HG03103 (cell line): ENCODE results near the gene LRRC55.

ENCODE experiments used
- ATAC-seq: cut with Tn5 transposase; IDR thresholded peaks from one replicate; pipeline ENCODE4 v1.9.1; 2021; ENCODE audit warnings: low read depth; ENCODE audit not compliant: unreplicated experiment

The LRRC55 gene

GRCh38 chr11:57181678-57182305 lies at the start of gene LRRC55:
Gene LRRC55, plus strand, starts transcription at chr11:57181953. Its CDS starts 70 bp downstream, at chr11:57182023.
- no peak for ATAC-seq

GRCh38 chr11:57133366-57134038 lies 48.3 kb upstream of the LRRC55 start:
- no peak for ATAC-seq

- no peak for ATAC-seq
These were observed 47.5 kb upstream of the LRRC55 start for GRCh38 chr11:57134284-57134683.

- no peak for ATAC-seq
These were observed 46.6 kb upstream of the LRRC55 start for GRCh38 chr11:57135020-57135751.

GRCh38 chr11:57140568-57140967 lies 41.2 kb upstream of the LRRC55 start:
- no peak for ATAC-seq

GRCh38 chr11:57143459-57143858 lies 38.3 kb upstream of the LRRC55 start:
- ATAC-seq = no peak

GRCh38 chr11:57144075-57144474 lies 37.7 kb upstream of the LRRC55 start:
- no peak for ATAC-seq

GRCh38 chr11:57144531-57145320 lies 37.0 kb upstream of the LRRC55 start:
- no peak for ATAC-seq

- ATAC-seq = no peak
These were observed 35.5 kb upstream of the LRRC55 start for GRCh38 chr11:57146301-57146700.

- ATAC-seq = no peak
These were observed 33.1 kb upstream of the LRRC55 start for GRCh38 chr11:57148621-57149020.

- ATAC-seq = no peak
These were observed 31.3 kb upstream of the LRRC55 start for GRCh38 chr11:57150454-57150917.

GRCh38 chr11:57152134-57152533 lies 29.6 kb upstream of the LRRC55 start:
- no peak for ATAC-seq

GRCh38 chr11:57153448-57153847 lies 28.3 kb upstream of the LRRC55 start:
- no peak for ATAC-seq

- ATAC-seq = no peak
These were observed 27.0 kb upstream of the LRRC55 start for GRCh38 chr11:57154739-57155138.

GRCh38 chr11:57155400-57155799 lies 26.4 kb upstream of the LRRC55 start:
- no peak for ATAC-seq

- no peak for ATAC-seq
These were observed 25.7 kb upstream of the LRRC55 start for GRCh38 chr11:57155838-57156607.

GRCh38 chr11:57156928-57157327 lies 24.8 kb upstream of the LRRC55 start:
- no peak for ATAC-seq

GRCh38 chr11:57157624-57158023 lies 24.1 kb upstream of the LRRC55 start:
- ATAC-seq = no peak

- ATAC-seq = no peak
These were observed 23.6 kb upstream of the LRRC55 start for GRCh38 chr11:57158180-57158579.

GRCh38 chr11:57158599-57158998 lies 23.2 kb upstream of the LRRC55 start:
- ATAC-seq = no peak
